ENCODE data around the gene SMAD3. TPM values are rescaled to one million over a fixed set of nuclear protein-coding genes. Genes with fewer than 3 reads are reported as not detected.

SMAD3 gene
- total RNA-seq, 2 donors from 2014 or later: 19.7 to 52.4 TPM

DNA sequence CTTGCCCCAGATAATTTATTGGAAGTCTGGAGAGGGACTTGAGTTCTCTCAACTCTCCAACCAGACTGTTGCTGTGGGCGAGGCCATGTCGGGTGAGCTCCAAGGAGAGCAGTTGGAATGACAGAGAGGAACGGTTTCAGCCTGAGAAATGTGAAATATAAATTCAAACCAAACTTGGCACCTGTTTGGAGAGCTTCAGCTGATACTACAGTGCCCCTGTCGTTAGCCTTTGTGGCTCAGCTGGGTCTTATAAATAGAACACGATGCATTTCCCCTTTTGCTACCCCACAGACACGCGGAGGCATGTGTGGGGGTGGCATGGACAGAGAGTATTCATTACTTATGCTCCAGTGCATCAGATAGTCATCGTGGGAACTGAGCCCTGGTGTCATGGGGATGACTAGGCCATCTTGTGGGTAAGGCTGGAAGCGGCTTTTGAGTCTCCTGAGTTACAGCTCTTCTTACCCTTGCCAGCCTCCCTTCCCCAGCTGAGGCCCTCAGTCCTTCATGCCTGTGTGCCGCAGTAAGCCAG is 15.6 kb downstream of the SMAD3 start:
- no peak for ATAC-seq
- no peak for TF ChIP-seq CTCF (IDR thresholded peaks at IDR 0.05)
- TF ChIP-seq POLR2A (IDR thresholded peaks at IDR 0.05): no peak
- Histone ChIP-seq H3K4me3 (no peak overlapping the region), H3K9me3 (no peaks in the 10 kb centered on the region), H3K27me3 (no peaks in the 10 kb centered on the region), H3K36me3 (replicated peaks in 1 of 2; ENCODE audit: insufficient read depth in 1 of 2, low read depth in 2 of 2) (no peaks in the 10 kb centered on the region), H3K4me1 (peaks cover 94% of the 10 kb centered on the region), H3K27ac (peak overlapping the region; percentile 12 to 66 (median 64))
- WGBS, 2 donors: 41 to 49% methylated on average over 9 to 10 of the region's 10 CpGs
- DNase-seq: peak in 1 of 4 donors; percentile 66
- intact Hi-C loops (cut with DNase I): no loop called here

DNA sequence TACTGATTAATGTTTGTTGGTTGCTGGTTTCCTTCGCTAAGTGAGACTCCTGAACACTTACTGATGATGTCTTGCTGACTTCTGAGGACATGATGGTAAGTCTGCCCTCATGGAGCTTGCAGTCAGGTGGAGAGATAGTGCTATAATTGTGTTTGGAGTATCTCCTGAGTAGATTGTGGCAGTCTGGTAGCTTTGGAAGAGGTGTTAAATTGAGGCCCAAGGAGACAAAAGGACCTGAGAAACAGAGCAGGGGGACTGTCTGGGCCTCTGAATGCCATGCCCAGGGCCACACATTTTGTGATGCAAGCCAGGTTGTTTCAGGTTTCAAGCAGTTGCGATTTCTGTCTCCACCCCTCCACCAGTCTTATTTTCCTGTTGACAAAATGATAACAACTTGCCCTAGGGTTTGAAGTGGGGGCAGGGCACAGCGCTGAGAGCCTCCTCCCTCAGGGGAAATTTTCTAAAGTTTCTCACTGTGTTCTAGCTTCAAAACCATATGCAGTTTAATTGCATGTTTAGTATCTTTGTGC is 16.7 kb downstream of the SMAD3 start:
- ATAC-seq: peak; percentile 72
- H3K36me3 ChIP-seq (replicated peaks in 1 of 2; ENCODE audit: insufficient read depth in 1 of 2, low read depth in 2 of 2): no peaks in the 10 kb centered on the region
- no peak for TF ChIP-seq POLR2A (IDR thresholded peaks at IDR 0.05)
- 35 to 39% methylated on average over 3 of the region's 3 CpGs for WGBS, 2 donors
- no peak overlapping the region for H3K4me3 ChIP-seq
- peaks cover 94% of the 10 kb centered on the region for H3K4me1 ChIP-seq
- intact Hi-C loops (cut with DNase I): no loop called here
- DNase-seq: peak; percentile 68 to 85 (median 76)
- peak overlapping the region; percentile 46 to 66 (median 64) for H3K27ac ChIP-seq
- no peaks in the 10 kb centered on the region for H3K27me3 ChIP-seq
- H3K9me3 ChIP-seq: no peaks in the 10 kb centered on the region

DNA sequence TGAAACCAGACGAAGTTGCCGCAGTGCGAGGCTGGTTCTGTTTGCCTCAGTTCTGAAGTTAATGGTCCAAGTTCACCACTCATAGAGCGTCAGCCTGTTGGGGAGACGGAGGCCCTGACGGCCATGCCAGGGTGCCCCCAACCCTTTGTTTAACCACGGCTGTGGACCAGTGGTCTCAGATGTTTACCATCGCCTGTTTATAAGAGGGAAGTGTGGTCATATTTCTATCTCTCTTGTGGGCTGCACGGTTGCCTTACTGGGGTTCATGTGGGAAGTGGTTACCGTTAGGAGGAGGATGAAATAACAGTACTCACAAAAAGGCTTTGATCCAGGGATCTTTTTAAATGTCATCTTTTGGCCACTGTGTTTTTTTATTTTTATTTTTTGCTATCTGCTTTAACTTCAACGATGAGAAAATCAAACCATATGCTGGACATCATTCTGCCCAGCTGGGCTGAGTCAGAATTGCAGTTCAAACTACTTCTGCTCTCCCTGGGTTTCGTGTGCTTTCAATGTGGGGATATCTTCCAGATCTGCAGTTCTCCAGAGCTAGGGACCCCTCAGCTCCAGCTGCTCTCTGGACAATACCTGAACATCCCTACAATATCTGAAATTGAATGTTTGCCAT is 17.8 kb downstream of the SMAD3 start:
- TF ChIP-seq CTCF (IDR thresholded peaks at IDR 0.05): peak in 1 of 7 experiments; percentile 5
- TF ChIP-seq POLR2A (IDR thresholded peaks at IDR 0.05): no peak
- ATAC-seq: no peak
- Histone ChIP-seq H3K27ac (peak overlapping the region; percentile 1 to 66 (median 64)), H3K36me3 (replicated peaks in 1 of 2; ENCODE audit: insufficient read depth in 1 of 2, low read depth in 2 of 2) (no peaks in the 10 kb centered on the region), H3K9me3 (no peaks in the 10 kb centered on the region), H3K27me3 (no peaks in the 10 kb centered on the region), H3K4me1 (peaks cover 94% of the 10 kb centered on the region), H3K4me3 (no peak overlapping the region)
- intact Hi-C loops (cut with DNase I): no loop called here
- DNase-seq: no peak
- WGBS, 2 donors: 40 to 59% methylated on average over 12 of the region's 12 CpGs

DNA sequence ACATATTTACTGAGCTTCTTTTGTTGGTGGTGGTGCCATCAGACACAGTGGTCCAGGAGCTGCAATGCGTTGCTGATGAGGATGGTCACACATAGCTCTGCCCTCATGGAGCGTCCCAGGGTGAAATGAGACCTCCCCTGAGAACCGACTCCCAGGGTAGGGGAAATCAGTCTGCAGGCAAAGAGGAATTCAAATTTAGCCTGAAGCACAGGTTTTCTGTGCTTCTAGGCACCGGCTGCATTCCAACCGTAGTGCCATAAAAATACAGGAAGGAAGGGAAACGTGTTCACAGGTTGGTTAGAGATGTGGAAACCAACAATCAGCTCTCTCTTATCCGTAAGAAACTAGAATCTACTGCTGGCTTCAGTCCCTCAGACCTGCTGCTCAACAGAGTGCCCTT is 19.2 kb downstream of the SMAD3 start:
- Histone ChIP-seq H3K27me3 (no peaks in the 10 kb centered on the region), H3K27ac (peak overlapping the region in 3 of 4 donors; percentile 13 to 51 (median 38)), H3K4me1 (peaks cover 95% of the 10 kb centered on the region), H3K9me3 (no peaks in the 10 kb centered on the region), H3K4me3 (no peak overlapping the region), H3K36me3 (replicated peaks in 1 of 2; ENCODE audit: insufficient read depth in 1 of 2, low read depth in 2 of 2) (no peaks in the 10 kb centered on the region)
- DNase-seq (no peak), ATAC-seq (no peak)
- no peak for TF ChIP-seq POLR2A (IDR thresholded peaks at IDR 0.05)
- no peak for TF ChIP-seq CTCF (IDR thresholded peaks at IDR 0.05)
- intact Hi-C loops (cut with DNase I): no loop called here
- WGBS, 2 donors: 48 to 52% methylated on average over 7 of the region's 7 CpGs

DNA sequence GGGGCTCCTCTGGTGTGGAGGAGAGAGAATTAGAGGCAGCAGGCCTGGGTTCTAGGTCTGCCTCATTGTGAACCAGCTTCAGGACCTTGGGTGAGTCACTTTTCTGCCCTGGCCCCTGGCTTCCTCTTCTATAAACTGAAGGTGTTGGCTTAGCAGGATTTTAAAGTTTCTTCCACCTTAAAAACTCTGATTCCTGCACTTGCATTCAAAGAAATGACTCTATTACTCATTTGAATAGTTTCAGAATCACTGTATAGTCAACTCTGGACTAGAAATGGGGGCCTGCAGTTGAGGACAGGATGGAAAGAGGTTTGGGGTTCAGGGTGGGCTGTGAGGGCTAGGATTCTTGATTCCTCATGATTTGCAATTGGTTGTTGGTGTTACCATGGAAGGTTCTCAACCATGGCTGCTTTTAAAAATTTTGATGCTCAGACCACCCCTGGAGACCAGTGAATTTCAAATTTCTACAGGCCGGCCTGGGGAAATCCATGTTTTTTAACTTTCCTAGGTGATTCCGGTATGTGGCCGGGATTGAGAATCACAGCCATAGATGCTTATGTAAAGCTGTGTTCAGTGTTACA is 19.9 kb downstream of the SMAD3 start:
- Histone ChIP-seq H3K4me3 (no peak overlapping the region), H3K36me3 (replicated peaks in 1 of 2; ENCODE audit: insufficient read depth in 1 of 2, low read depth in 2 of 2) (no peaks in the 10 kb centered on the region), H3K27me3 (no peaks in the 10 kb centered on the region), H3K27ac (peak overlapping the region in 3 of 4 donors; percentile 13 to 51 (median 38)), H3K9me3 (no peaks in the 10 kb centered on the region), H3K4me1 (peaks cover 95% of the 10 kb centered on the region)
- no peak for TF ChIP-seq POLR2A (IDR thresholded peaks at IDR 0.05)
- TF ChIP-seq CTCF (IDR thresholded peaks at IDR 0.05): no peak
- WGBS, 2 donors: 89 to 91% methylated on average over 3 of the region's 3 CpGs
- ATAC-seq (no peak), DNase-seq (no peak)
- intact Hi-C loops (cut with DNase I): no loop called here

Data from body of pancreas (tissue), 4 donors.